Measurements from ENCODE around the gene POU2AF1. TPM values are rescaled to one million over a fixed set of nuclear protein-coding genes. Genes with fewer than 3 reads are reported as not detected.

POU2AF1 gene
- total RNA-seq, 1 donor from 2014 or later, result 0.72 TPM

- no peak for DNase-seq
These were observed 17.8 kb downstream of the POU2AF1 start for GRCh38 chr11:111361052-111361801.

DNA sequence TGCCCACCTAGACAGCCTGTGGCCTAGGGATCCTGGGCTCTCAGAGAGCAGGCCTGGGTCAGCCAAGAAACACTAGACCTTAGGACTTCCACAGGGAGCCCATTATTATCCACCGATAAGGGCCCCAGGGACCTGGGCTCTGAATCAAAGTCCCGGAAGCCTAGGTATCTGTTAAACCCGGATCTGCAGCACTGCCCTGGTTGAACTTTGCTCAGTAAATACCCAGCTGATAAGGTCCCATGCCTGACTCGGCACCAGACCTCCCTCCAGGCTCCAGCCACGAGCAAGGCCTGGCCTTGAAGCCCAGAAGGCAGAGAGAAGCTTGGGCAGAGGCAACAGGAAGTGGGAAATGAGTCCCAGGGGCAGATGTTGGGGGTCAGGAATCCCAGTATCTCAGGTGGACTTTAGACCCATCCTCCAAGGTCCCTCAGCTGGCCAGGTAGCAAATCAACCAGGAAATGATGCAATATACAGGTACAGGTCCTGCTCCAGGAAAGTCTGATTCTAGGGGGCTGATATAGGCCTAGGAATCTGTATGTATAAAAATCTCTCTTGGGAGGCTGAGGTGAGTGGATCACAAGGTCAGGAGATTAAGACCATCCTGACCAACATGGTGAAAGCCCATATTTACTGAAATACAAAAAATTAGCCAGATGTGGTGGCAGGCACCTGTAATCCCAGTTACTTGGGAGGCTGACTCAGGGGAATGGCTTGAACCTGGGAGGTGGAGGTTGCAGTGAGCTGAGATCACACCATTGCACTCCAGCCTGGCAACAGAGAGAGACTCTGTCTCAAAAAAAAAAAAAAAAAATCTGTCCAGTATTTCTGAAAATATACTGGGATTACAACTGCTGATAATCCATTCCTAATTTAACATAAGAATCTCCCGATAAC lies 18.7 kb downstream of the POU2AF1 start:
- no peak for DNase-seq

DNA sequence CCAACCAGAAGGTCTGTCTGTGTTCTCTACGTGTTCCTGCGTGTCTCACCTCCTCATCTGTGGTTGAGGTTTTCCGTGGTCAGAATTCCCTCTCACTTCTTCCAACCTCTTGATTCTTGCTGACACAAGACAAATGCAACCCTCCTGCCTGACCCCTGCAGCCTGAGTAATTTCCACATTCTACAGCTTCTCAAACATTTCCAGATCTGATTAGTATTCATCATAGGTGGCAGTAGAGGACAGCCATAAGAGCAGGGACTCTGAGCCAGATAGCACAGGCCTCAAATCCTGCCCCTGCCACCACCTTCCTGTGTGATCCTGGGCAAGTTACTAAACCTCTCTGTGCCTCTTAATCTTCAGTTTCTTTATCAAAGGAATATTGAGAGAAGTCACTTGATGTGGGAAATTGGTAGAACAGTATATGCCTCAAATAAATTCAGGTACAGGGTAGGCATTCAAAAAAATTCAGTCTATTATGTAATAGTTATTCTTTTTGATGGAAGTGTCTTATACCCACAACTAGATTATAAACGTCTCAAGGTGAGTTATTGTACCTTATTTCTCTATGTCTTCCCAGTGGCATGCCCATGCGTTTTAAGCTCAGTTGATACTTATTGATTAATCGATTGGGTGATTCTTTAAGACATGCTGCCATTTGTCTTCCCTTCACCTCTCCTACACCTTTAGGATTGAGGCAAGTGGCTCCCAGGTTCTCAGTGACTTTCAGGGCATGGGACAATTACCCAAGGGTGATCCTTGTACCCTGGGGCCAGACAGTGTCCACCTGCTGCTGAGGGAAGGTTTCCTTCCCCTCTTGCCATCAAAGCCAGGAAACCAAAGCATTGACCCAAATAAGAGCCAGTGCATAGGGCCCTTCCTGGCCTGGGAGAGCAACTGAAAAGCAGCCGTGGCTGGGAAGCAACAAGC lies 19.6 kb downstream of the POU2AF1 start:
- DNase-seq, result no peak

GRCh38 chr11:111358038-111359001 lies 20.8 kb downstream of the POU2AF1 start:
- DNase-seq, result no peak

DNA sequence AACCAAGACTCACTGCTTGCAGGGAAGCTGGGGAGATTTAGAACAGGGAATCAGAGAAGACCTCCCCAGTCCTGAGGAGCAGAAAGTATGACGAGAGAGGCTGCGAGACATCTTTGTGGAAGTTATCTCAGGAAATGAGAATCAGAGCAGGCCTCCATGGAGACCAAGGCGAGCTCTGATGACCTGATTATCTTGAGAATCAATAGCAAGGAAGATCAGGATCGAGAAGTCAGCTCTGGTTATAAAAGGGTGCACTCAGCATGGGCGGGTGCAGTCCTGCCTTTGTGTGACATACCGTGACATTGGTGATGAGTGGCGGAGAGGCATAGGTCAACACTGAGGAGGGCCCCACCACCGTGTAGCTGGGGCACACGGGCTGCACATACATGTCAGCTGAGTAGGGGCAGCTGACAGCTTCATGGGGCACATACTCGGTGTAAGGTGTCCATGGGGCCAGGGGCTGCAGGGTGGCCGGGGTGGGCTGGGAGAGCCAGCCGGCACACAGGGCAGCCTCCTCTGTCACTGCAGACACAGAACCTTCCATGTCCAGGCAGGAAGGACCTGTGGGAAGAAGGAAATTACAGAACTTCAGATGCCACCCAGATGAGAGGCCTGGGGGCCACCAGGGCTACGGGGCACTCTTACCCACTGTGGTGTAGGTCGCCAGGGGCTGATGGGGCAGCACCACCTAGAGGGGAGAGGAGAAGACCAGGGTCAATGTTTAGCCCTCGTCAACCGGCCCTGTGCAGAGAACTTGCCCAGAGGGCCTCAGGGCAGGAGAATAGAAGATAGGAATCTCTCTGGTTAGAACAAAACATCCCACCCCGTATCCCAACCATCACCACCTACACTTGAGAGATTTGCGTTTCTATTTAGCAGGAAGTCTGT lies 21.7 kb downstream of the POU2AF1 start:
- DNase-seq, result no peak

DNA sequence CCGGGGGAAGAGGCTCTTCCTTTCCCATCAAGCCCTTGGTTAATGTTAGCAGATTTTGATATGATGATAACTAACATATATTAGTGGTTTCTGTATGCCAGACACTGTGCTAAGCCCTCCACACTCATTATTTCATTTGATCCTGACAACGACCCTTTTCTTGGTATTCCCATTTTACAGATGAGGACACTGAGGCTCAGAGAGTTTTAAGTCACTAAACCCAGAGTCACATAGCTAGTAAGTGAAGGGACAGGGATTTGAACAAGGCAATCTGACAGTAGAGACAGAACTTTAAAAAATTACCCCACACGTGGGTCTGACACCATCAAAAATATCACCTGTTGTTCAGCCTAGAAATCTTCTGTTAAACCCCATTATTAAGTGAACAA lies 22.4 kb downstream of the POU2AF1 start:
- DNase-seq, result no peak

DNA sequence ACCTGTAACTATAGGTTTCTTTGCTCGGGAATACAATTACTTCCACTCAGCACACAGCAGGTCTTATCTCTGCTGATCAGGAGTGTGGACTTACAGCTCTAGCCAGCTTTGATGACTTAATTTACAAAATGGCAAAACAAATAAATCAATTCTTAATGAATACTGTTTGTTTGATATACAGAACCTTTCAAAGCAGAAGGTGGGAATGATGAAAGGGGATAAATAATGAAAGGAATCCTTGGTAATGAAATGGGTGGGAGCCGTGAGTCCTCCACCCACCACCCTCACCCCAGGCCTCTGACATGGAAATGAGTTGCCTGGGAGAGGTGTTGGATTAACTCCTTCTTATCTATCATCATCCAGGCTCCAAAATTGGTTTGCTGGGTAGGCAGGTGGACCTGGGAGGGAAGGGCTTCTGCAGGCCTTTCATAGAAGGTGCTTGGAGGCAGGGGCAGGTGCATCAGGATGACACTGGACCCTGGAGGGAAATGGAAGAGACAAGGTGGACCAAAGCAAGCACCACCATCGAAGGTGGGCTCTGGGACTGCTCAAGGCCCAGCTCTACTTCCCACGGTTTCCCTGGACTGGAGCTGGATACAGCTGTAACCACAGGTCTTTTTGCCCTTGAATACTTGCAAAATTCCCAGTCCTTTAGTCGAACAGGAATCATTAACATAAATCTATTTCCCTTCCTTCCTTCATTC lies 23.0 kb downstream of the POU2AF1 start:
- no peak for DNase-seq

DNA sequence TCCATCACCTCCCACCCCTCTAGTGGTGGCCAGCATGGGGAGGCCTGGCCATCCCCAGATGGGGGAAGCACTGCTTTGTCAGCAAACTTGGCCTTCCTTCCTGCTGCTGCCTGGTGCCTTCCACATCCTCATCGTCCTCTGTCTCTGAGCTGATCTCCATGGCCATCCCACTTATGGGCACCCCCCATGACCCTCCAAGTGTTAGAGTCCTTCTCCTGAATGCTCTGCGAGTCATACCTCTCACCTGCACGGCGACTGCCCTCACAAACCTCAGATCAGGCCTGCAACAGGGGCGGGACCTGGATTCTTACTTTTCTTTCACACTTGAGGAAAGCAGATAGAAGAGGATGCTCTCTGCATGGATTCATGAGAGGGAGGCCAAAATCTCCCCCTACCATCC lies 24.0 kb downstream of the POU2AF1 start:
- DNase-seq, result no peak

- no peak for DNase-seq
These were observed 24.5 kb downstream of the POU2AF1 start for GRCh38 chr11:111354601-111354891.

DNA sequence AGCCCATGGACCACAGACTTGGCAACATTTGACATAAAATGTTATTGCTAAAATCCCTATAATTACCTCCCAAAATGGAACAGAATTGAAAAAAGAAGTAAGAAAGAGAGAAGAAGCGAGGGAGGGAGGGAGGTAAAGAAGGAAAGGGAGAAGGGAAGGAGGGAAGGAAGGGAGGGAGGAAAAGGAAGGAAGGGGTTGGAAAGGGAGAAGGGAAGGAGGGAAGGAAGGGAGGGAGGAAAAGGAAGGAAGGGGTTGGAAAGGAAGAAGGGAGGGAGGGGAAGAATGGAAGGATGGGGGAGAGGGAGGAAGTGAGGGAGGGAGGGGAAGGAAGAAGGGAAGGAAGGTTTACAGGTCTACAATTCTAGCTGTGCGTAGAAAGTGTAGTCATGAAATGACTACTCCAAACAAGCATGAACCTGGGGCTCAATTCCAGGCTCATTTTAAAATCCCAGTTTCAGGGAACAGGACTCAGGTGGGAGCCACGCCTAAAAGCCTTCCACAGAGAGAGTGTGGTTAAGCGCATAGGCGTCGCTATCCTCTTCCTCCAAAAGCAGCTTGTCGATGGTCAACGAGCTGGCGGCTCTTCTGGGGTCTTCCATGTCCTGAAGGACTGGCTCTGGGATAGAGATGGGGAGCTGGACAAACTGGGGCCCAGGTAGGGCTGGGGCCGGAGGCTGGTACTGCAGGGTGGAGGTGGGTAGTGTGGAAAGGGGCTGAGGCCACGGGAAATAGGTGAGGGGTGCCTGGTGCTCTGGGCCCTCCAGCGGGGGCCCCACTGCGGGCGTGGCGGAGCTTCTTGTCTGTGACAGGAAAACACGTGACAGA lies 25.1 kb downstream of the POU2AF1 start:
- DNase-seq, result no peak

GRCh38 chr11:111352935-111353710 lies 26.0 kb downstream of the POU2AF1 start:
- no peak for DNase-seq

- no peak for DNase-seq
These were observed 26.8 kb downstream of the POU2AF1 start for GRCh38 chr11:111352231-111352746.

DNA sequence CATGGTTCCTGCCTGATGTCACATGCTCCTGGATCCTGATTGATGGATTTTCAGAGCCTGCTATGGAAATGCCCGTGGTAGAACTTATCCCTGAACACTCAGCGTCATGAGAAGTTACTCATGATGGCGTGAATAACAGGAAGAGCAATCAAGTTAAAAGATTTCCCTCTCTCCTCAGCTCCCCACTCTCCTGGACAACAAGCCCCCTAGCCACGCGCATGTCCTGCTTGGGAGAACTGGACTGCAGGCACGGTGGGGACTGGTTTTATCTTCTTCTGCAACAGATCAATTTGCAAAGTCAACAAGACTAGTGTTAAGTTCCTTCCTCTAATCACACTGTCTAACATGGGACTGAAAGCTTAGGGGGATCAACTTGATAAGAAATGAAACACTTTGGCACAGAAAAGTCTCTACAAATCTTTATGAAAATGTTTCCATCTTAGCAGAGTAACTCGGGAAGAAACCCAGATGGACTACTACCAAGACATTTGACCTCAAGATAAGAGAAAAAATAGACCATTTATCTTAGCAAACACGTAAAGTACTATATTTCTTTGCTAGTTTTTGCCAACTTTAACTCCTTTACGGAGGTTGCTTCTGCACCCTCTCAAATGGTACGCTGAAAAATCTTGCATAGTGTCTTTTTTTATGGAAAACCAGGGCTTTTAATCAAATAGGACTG lies 27.6 kb downstream of the POU2AF1 start:
- DNase-seq, result no peak

GRCh38 chr11:111350811-111351210 lies 28.3 kb downstream of the POU2AF1 start:
- no peak for DNase-seq

DNA sequence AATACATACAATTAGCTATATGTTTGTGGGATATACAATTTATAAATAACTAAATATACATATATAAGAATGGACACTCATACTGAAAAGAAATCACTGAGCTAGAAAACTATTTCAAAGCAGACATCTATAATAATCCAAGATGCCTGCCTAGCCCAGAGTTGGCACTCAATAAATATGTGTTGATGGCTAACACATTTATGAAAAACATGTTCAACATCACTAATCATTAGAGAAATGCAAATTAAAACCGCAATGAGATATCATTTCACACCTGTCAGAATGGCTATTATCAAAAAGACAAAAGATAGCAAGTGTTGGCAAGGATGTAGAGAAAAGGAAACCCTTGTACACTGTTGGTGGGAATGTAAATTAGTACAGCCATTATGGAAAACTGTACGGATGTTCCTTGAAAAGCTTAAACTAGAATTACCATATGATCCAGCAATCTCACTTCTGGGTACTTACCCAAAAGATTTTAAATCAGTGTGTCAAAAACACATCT lies 29.8 kb downstream of the POU2AF1 start:
- DNase-seq, result no peak

GRCh38 chr11:111348147-111348546 lies 30.9 kb downstream of the POU2AF1 start:
- DNase-seq, result no peak

GRCh38 chr11:111347723-111348115 lies 31.4 kb downstream of the POU2AF1 start:
- no peak for DNase-seq
